Measurements from ENCODE around the gene BANF2.

BANF2 gene

GRCh38 chr20:17748279-17748678 is 48.5 kb downstream of the BANF2 start:
- no peak overlapping the region for H3K4me3 ChIP-seq (ENCODE audit: low read length)
- DNase-seq (ENCODE audit: low read depth): no peak
- no peak for TF ChIP-seq CTCF (conservative IDR thresholded peaks at IDR 0.05; ENCODE audit: low read depth, low read length)

- no peak for DNase-seq (ENCODE audit: low read depth)
- H3K4me3 ChIP-seq (ENCODE audit: low read length): no peak overlapping the region
- no peak for TF ChIP-seq CTCF (conservative IDR thresholded peaks at IDR 0.05; ENCODE audit: low read depth, low read length)
Observed at GRCh38 chr20:17749626-17749977, 49.8 kb downstream of the BANF2 start.

GRCh38 chr20:17749978-17750721 is 50.4 kb downstream of the BANF2 start:
- TF ChIP-seq CTCF (conservative IDR thresholded peaks at IDR 0.05; ENCODE audit: low read depth, low read length): no peak
- no peak overlapping the region for H3K4me3 ChIP-seq (ENCODE audit: low read length)
- DNase-seq (ENCODE audit: low read depth): no peak

- H3K4me3 ChIP-seq (ENCODE audit: low read length): no peak overlapping the region
- no peak for TF ChIP-seq CTCF (conservative IDR thresholded peaks at IDR 0.05; ENCODE audit: low read depth, low read length)
- DNase-seq (ENCODE audit: low read depth): no peak
Observed at GRCh38 chr20:17750722-17751045, 50.9 kb downstream of the BANF2 start.

- no peak for DNase-seq (ENCODE audit: low read depth)
- TF ChIP-seq CTCF (conservative IDR thresholded peaks at IDR 0.05; ENCODE audit: low read depth, low read length): no peak
- no peak overlapping the region for H3K4me3 ChIP-seq (ENCODE audit: low read length)
Observed at GRCh38 chr20:17751640-17752039, 51.9 kb downstream of the BANF2 start.

- no peak for DNase-seq (ENCODE audit: low read depth)
- TF ChIP-seq CTCF (conservative IDR thresholded peaks at IDR 0.05; ENCODE audit: low read depth, low read length): no peak
- no peak overlapping the region for H3K4me3 ChIP-seq (ENCODE audit: low read length)
Observed at GRCh38 chr20:17752459-17752858, 52.7 kb downstream of the BANF2 start.

- no peak for DNase-seq (ENCODE audit: low read depth)
- no peak overlapping the region for H3K4me3 ChIP-seq (ENCODE audit: low read length)
- no peak for TF ChIP-seq CTCF (conservative IDR thresholded peaks at IDR 0.05; ENCODE audit: low read depth, low read length)
Observed at GRCh38 chr20:17753516-17753915, 53.8 kb downstream of the BANF2 start.
